EL (cell line): ENCODE results near the gene FOXB1.

Source experiments
- DNase-seq: peaks from one replicate; pipeline ENCODE4 v3.0.0-alpha.2; 2016

FOXB1 gene

GRCh38 chr15:60021589-60022378 is 17.7 kb downstream of the FOXB1 start:
- DNase-seq: peak; percentile 50

- DNase-seq: no peak
These were observed 18.2 kb downstream of the FOXB1 start for GRCh38 chr15:60022379-60022741.

GRCh38 chr15:60026555-60026954 is 22.4 kb downstream of the FOXB1 start:
- DNase-seq: no peak

GRCh38 chr15:60035344-60035743 is 31.2 kb downstream of the FOXB1 start:
- DNase-seq: no peak

- no peak for DNase-seq
These were observed 35.2 kb downstream of the FOXB1 start for GRCh38 chr15:60039316-60039715.

GRCh38 chr15:60043744-60044435 is 39.8 kb downstream of the FOXB1 start:
- no peak for DNase-seq

- no peak for DNase-seq
These were observed 40.6 kb downstream of the FOXB1 start for GRCh38 chr15:60044636-60045270.

- DNase-seq: peak; percentile 37
These were observed 43.6 kb downstream of the FOXB1 start for GRCh38 chr15:60047701-60048100.

- DNase-seq: no peak
These were observed 45.8 kb downstream of the FOXB1 start for GRCh38 chr15:60049948-60050347.

GRCh38 chr15:60052796-60053195 is 48.7 kb downstream of the FOXB1 start:
- DNase-seq: no peak

- DNase-seq: no peak
These were observed 50.4 kb downstream of the FOXB1 start for GRCh38 chr15:60054472-60054871.
